BE2C (cell line): ENCODE measurements around the gene KY.

Experiments used
- DNase-seq: peaks from one replicate; pipeline ENCODE4 v3.0.0-alpha.2; 2020
- H3K27me3 ChIP-seq: fragments of 250-450 bp; sonication (Bioruptor Pico); 2 replicates; pipeline ENCODE4 v1.5.1; 2020; ENCODE audit warnings: mild to moderate bottlenecking
- H3K36me3 ChIP-seq: fragments of 250-450 bp; sonication (Bioruptor Pico); 2 replicates; pipeline ENCODE4 v1.5.1; 2020; ENCODE audit warnings: mild to moderate bottlenecking
- H3K4me1 ChIP-seq: fragments of 250-450 bp; sonication (Bioruptor Pico); 2 replicates; pipeline ENCODE4 v1.5.1; 2020
- H3K4me3 ChIP-seq: 2 replicates; pipeline ENCODE4 v1.5.1; 2011; ENCODE audit warnings: low read depth, low read length
- H3K9me3 ChIP-seq: fragments of 250-450 bp; sonication (Bioruptor Pico); 2 replicates; pipeline ENCODE4 v1.5.1; 2020
- TF ChIP-seq, protein P1 (sequence below): IDR thresholded peaks from 2 replicates; pipeline ENCODE4 v1.5.1; 2012; ENCODE audit warnings: mild to moderate bottlenecking, low read depth, low read length

KY gene

GRCh38 chr3:134685929-134686802, 35.3 kb upstream of the KY start:
- H3K4me3 ChIP-seq = no peak overlapping the region
- H3K27me3 ChIP-seq = 0 out of 2 replicates have a peak, but pooled peaks cover 2% of the 10 kb centered on the region
- H3K36me3 ChIP-seq = no peaks in the 10 kb centered on the region
- H3K4me1 ChIP-seq = no peaks in the 10 kb centered on the region
- no peaks in the 10 kb centered on the region for H3K9me3 ChIP-seq
- TF ChIP-seq, protein P1, sequence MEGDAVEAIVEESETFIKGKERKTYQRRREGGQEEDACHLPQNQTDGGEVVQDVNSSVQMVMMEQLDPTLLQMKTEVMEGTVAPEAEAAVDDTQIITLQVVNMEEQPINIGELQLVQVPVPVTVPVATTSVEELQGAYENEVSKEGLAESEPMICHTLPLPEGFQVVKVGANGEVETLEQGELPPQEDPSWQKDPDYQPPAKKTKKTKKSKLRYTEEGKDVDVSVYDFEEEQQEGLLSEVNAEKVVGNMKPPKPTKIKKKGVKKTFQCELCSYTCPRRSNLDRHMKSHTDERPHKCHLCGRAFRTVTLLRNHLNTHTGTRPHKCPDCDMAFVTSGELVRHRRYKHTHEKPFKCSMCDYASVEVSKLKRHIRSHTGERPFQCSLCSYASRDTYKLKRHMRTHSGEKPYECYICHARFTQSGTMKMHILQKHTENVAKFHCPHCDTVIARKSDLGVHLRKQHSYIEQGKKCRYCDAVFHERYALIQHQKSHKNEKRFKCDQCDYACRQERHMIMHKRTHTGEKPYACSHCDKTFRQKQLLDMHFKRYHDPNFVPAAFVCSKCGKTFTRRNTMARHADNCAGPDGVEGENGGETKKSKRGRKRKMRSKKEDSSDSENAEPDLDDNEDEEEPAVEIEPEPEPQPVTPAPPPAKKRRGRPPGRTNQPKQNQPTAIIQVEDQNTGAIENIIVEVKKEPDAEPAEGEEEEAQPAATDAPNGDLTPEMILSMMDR = no peak
- DNase-seq = no peak

DNA sequence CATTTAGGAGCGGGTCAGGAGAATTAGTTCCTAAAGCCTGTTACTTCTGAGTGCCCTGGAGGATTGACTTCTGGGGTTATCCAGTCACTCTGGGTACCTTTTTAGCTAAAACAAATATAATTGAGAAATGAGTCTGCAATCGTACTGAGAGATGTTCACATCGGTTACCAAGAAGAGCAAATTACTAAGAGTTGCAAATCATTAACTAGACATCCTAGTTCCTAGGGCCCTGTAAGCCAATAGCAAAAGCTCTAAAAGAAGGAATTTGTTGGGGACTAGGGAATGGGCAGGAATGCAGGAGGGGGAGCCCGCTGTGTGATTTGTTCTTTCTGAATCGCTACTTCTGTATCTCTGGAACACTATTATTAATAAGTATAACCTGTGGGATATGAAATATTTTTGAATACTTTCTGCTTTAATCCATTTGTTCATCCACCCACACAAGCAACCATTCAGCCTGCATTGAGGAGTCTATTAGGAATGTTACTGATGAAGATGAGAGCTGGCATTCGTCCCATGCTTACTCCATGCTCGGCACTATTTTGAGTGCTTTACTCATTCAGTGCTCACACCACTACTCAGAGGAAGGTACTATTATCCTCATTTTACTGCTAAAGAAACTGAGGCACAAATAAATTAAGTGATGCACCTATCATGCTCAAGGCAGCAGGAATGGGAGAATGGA, 31.5 kb upstream of the KY start:
- Histone ChIP-seq H3K27me3 (no peaks in the 10 kb centered on the region), H3K4me3 (no peak overlapping the region), H3K4me1 (no peaks in the 10 kb centered on the region), H3K9me3 (no peaks in the 10 kb centered on the region), H3K36me3 (no peaks in the 10 kb centered on the region)
- no peak for DNase-seq
- TF ChIP-seq, protein P1 = no peak

DNA sequence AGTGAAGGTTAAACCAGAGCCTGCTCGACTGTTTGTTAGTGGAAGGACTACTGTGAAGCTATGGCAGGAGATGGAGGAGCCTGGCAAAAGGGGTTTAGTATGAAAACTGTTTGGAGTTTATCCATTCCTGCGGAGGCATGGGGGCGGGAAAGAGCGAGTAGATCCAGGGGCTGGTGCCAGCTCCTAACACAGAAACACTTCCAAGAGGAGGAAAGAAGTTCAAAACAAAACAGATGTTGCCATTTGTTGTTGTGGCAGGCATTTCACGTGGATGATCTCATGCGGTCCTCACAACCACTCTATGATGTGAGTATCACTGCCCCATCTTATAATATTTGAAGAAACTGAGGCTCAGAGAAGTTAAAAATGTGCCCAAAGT, 30.7 kb upstream of the KY start:
- H3K36me3 ChIP-seq = no peaks in the 10 kb centered on the region
- H3K27me3 ChIP-seq = no peaks in the 10 kb centered on the region
- TF ChIP-seq, protein P1 = no peak

DNA sequence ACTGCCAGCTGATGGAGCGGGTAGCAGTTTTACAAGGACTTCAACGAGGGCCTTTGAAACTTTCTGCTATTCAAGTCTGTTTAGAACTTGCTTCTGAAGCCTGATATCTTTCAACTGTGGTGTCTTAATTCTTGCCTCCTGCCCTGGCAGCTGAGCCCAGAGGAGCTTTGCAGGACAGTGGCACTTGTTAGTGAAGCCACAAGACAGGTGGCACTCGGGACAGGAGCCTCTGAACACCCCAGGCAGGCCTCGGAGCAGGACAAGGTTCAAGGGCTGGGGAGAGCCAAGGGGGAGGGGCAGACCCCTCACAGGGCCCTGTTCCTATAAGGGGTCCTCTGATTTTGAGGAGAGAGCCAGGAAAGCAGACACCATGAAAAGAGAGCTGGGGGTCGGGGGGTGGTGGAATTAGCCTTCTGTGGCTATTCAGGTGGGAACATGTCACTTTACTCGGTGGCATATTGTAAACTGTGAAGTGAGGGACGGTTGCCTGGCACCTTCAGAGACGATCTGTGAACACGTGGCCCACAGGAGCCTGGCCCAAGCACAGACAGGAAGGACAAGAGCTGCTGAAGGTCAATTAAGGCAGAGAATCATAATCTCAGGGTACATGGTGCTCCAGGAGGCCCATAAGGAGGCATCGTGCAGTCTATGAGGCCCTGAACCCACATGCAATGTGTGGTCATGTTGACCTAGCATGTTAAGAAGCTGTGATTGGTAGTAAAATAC, 30.1 kb upstream of the KY start:
- Histone ChIP-seq H3K9me3 (no peaks in the 10 kb centered on the region), H3K27me3 (no peaks in the 10 kb centered on the region), H3K4me1 (no peaks in the 10 kb centered on the region), H3K4me3 (no peak overlapping the region), H3K36me3 (no peaks in the 10 kb centered on the region)
- no peak for DNase-seq
- TF ChIP-seq, protein P1 = no peak

More for the DNA sequence above, 30.7 kb upstream of the KY start:
- DNase-seq = no peak
- no peaks in the 10 kb centered on the region for H3K4me1 ChIP-seq
- H3K4me3 ChIP-seq = no peak overlapping the region
- H3K9me3 ChIP-seq = no peaks in the 10 kb centered on the region

DNA sequence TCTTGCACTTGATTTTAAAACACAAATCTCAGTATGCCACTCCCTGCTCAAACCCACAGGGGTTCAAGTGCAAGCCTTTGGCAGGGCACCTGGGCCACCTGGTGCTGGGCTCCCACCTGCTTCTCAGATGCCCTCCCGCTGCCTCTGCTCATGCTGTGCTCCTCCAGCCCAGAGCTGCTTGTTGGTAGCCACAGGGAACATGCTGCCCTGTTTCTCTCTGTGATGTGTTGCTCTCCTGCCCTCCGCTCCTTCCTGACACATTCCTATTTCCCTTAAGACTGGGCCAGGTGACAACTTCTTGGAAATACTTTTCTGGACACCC, 27.1 kb upstream of the KY start:
- Histone ChIP-seq H3K9me3 (0 out of 2 replicates have a peak, but pooled peaks cover 3% of the 10 kb centered on the region), H3K4me1 (no peaks in the 10 kb centered on the region), H3K4me3 (no peak overlapping the region), H3K27me3 (no peaks in the 10 kb centered on the region), H3K36me3 (no peaks in the 10 kb centered on the region)
- DNase-seq = no peak
- TF ChIP-seq, protein P1 = no peak
